HG03064 (cell line): ENCODE results near the gene E2F2.
A peak's percentile ranks its signal among the peaks of the same experiment; 100 is the strongest.

ENCODE experiments used
- ATAC-seq: cut with Tn5 transposase; IDR thresholded peaks from one replicate; pipeline ENCODE4 v1.9.1; 2021; ENCODE audit warnings: low read depth; ENCODE audit not compliant: unreplicated experiment

E2F2 gene

DNA sequence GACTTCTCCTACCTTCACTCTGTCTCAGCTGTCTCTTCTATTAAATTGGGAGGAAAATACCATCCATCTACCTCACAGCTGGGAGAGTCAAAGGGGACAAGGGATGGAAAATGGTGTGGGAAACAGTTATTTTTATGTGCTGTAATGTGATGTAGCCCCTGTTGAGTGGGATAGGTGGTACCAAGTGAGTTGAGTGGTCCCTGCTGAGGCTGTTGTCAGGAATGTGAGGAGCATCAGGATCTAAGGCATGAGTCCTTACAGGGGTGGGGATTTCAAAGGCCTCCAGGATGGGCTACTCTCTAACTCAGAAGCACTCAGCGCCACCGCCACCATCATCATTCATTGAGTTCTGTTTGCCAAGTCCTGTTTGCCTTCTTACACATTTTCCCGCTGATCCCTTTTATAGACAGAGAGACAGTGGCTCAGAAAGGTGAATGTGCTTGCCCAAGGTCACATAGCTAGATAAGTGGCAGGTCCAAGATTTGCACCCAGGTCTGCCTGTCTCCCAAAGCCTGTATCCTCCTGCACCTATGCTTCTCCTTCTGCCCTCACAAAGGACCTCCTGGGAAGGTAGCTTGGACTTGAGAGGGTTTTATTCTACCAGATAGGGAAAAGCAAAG is 32.8 kb upstream of the E2F2 start:
- no peak for ATAC-seq

GRCh38 chr1:23563003-23563402 is 32.0 kb upstream of the E2F2 start:
- no peak for ATAC-seq

DNA sequence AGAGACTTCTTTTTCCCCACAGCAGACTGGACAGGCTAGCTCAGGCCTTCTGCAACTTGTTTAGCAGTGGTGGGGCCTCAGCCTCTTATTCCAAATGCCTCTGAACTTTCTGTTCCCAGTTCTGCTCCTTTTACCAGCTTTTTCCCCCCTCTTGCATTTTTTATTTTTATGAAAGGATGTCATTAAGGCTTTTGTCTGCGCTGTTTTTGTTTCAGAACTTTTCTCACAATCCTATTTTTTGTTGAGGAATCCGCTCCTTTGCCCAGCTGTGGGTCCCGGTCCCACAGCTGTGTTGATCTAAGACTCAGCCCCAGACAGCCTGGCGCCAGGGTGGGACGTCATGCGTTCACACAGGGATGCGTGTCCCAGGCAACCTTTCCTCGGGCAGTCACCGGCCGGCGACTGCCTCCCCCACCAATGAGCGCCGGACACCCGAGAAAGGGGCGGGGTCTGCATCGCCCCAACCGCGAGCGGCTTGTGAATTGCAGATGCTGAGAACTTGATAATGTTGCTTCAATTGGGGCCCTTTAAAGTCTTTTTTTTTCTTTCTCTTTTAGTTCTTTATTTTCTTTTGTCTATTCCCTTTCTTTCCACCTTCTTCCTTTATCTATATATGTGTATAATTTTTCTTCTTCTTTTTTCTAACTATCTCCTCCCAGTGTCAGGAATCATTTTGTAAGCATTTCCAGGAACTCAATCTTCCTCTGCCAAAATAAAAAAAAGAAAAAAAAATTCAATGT is 31.3 kb upstream of the E2F2 start:
- ATAC-seq = no peak

DNA sequence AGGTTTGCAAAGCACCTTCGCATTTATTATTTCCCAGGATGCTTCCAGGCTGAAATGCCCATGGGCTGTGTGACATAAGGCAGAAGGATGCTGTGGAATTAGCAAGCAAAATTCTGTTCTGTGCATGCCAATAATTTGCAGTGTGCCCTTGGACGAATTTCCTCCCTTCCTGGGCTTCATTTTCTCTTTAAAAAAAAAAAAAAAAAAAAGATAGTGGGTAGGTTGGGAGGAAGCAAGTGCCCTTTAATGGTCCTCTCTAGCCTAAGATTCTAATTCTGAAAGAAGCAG is 30.7 kb upstream of the E2F2 start:
- ATAC-seq = no peak

DNA sequence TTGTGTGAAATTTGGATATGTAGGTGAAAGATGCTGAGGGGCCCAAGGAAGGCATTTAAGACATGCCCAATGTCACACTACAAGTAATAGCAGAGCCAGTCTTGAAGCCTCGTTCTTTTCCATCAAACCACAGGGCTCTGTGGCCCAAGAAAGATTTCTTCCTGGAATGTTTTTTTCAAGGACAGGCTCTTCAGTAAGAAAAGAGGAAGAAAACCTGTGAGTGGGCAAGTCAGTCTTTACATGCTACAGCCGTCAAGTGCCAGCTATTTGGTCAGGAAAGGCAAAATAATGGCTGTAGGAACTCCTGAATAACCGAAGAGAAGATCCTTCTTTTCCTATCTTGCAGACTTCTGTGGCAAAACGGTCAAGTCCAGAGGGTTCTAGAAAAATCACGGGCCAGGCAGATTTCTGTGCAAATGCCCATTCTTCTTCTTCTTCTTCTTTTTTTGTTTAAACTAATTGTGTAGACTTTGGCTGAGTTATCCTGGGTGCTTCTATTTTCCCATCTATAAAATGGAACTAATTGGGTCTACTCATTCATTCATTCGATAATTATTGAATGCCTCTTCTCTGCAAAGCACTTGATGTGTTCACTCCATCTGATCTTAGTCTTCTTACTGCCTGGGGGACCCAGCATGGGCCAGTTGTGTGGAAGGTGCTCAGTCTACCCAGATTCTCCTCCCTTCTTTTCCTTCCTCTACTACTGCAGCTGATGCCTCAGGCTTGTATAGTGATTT is 30.2 kb upstream of the E2F2 start:
- no peak for ATAC-seq

DNA sequence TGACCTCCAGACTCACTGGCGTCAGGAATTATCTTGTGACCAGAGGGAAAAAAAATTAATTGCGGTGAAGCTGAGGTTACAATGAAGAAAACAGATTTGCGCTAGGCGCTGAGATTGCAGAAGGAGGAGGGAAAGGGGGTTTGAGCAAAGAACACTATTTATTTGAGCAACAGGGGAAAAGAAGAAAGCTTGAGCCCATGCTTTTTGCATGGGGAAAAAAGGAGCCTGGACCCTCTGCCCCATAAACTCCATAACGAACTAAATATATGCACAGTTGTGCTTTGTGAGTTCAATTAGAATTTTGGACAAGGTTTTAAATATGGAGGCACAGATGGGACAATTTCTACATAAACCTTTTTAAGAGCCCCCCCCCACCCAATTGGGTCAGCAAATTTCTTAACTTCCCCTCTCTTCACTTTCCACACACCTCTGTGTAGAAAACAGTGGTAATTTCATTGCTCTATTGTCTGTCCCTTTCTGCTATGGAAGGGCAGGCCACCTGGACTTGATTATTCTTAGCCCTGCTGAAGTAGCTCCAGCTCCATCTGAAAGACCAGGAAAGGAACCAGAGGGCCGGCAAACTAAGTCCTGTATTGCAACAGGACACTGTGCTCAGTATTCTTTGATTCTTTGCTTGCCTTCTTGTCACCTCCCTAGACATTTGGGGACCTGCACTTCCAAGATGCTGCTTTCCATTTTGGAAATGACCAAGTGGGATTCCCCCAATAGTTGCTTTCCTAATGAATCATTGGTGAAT is 29.1 kb upstream of the E2F2 start:
- ATAC-seq = no peak

GRCh38 chr1:23559136-23559984 is 28.3 kb upstream of the E2F2 start, which contains the start of gene ID3:
ID3 (minus strand) TSS chr1:23559501; CDS start chr1:23559426, 75 bp downstream.
- peak; percentile 56 for ATAC-seq

- ATAC-seq = no peak
These were observed 27.8 kb upstream of the E2F2 start for GRCh38 chr1:23558872-23559135.

DNA sequence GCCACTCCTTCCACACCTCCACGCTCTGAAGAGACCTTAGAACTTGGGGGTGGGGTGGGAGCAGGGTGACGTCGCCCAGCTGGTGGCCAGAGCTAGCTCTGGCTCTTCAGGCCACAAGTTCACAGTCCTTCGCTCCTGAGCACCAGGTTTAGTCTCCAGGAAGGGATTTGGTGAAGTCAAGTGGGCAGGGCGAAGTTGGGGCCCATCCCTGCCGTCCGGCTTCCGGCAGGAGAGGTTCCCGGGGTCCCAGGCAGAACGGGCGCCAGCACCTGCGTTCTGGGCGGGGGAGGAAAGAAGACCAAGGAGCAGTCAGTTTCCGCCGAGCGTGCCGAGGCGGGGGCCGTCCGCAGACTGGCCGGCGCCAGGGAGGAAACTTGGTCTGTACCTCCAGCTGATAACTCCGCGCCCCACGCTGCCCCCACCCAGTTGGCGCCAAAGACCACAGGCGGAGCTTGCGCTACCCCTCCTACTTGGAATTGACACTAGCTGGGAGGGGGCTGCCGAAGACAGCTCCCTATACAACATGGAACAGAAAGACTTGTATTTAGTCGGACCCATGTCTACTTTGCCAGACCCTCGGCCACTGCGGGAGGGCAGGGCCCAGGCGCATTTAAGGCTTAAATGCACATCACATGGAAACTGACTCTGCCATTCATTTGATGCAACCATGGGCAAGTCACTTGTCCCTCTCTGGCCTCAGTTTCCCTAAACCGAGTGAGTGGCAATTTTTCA is 27.3 kb upstream of the E2F2 start:
- ATAC-seq = no peak

DNA sequence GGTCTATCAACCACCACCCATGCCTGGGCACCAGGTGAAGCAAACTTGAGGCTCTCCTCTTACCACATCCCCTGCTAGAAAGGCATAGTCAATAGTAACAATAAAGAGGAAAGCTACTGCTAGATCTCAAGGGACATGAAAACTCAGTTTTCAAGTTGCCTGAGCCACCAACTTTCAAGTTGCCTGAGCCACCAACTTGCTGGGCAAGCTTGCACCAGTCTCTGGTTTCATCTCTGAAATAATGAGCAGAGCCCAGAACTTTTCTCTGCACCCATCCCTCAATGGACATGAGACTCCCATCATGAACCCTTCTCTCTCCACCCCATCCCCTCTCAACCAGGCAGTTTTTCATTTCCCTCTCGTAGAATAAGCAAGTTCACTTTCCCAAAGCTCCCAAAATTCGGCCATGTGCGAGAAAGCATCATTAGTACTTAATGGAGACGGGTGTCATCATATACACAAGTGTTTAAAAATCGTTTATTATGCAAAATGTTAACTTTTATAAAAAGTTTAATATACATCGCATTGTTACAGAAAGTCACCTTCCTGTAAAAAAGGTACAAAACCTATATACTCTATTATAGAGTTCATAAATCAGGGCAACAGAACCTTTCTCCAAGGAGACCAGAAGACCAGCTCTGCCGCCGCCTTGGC is 26.6 kb upstream of the E2F2 start:
- ATAC-seq = no peak

DNA sequence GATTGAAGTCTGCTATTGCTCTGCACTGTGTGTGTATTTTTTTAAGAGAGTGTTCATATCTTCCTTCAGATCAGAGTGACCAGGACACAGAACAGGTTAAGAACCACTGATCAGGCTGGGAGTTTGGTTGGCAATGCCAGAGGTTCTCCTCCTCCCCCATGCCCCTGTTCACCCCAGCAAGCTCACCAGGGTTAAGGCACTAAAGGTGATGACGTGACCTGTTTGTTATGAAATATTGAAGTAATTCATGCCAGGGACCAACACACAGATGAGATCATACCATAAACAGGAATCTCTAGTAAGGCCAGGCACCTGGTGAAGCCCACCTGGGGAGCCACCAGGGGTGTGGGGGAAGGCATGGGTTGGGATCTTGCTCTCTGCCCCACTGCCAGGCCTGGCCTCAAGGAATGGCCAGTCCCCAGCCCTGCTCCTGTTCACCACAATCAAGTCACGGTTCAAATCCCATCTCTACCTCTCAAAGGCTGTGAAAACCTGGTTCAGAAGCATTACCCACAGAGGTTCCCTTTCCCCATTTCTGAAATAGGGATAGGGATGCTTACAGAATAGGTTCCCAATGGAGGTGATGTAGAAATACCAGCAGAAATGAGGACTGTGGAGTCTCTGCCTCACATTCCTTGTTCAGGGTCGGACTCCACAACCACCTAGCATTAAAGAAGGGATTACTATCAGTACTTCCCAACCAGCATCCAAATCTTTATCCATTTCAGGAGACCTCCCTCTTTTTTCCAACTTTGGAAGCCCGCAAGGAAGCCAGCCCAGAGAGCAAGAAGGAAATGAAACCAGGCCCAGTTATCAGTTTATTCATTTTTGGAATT is 25.8 kb upstream of the E2F2 start:
- ATAC-seq = no peak

- no peak for ATAC-seq
These were observed 25.1 kb upstream of the E2F2 start for GRCh38 chr1:23555986-23556634.

DNA sequence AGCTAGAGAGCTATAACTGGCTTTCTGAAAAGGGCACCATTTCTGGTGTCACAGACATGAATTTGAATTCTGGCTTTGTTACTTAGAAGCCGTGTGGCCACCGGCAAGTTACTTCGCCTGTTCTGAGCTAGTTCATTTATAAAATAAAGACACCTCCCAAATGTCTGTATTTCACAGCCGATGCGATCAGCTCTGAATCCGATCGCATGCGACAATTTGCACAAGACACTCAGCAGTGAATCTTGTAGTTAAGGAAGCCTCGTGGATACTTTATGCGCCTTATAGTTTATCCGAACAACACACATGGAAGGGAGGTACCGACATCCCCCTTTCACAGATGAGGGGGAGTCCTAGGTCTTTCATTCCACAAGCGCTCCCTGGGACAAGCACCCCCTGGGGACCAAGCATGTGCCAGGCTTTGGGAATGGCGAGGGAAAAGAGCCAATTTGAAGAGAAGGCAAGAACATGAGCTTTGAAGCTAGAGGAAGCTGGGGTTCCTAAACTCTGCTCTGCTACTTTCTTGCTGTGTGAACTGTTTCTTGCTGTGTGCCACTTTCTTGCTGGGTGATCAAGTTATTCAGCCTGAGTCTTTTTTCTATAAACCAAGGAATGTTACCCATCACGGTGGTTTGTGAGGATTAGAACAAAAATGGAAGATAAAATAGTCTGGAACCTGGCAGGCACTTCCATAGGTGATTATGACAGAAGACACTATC is 24.4 kb upstream of the E2F2 start:
- ATAC-seq = no peak

DNA sequence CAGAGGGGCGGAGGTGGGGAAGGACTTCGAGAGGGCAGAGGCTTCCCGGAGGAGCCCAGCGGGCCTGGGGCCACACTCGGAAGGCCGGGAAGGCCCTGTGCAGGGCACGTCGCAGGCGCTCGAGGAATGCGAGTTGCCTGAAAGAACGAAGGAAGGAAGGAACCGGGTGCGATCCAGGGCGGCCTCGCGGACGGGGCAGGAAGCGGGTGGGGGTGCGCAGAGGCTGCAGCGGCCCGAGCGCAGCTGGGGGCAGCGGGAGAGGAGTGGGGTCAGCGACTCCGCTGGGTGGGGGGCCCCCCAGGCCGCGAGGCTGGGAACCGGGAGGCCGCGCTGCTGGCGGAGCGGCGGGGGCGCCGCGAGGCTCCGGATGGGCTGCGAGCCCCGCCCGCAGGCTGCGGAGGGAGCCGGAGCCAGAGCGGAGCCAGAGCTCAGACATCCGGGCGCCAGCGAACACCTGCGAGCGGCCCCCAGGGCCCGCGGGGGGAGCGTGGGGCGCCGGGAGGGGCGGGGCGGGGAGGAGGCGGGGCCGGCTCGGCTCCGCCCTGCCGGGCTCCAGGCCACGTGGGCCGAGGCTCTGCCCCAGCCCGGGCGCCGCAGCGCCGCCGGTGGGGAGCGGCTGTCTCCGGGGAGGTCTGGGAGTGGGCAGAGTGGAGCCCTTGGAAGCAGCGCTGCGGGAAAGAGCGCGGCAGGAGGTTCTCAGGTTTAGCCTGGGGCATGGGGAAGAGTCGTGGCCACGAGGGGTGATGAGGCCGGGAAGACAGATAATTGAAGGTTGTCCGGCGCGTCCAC is 23.6 kb upstream of the E2F2 start:
- peak; percentile 44 for ATAC-seq

GRCh38 chr1:23554127-23554480 is 23.1 kb upstream of the E2F2 start:
- no peak for ATAC-seq

GRCh38 chr1:23553231-23554126 is 22.4 kb upstream of the E2F2 start:
- ATAC-seq = no peak
